CD14-positive monocyte (primary cell): Measurements from ENCODE around the gene TAF12. TPM values are rescaled to one million over a fixed set of nuclear protein-coding genes. Genes with fewer than 3 reads are reported as not detected.

Experiments used
- DNase-seq, 3 donors: peaks; one replicate each; pipeline ENCODE4 v3.0.0-alpha.2; 2011 to 2022
- H2AFZ ChIP-seq: 2 replicates; pipeline ENCODE4 v1.6.0; 2012; ENCODE audit warnings: mild to moderate bottlenecking, low read depth, low read length, inconsistent platforms; ENCODE audit not compliant: insufficient read depth, poor library complexity, severe bottlenecking
- H3K27ac ChIP-seq, 2 donors: 1 replicate in 1 of 2; 2 replicates in 1 of 2; pipeline ENCODE4 v1.5.1; 2012 to 2013; ENCODE audit warnings: low read length in 2 of 2, control low read depth in 1 of 2, inconsistent platforms in 1 of 2, low read depth in 1 of 2, mild to moderate bottlenecking in 1 of 2
- H3K27me3 ChIP-seq, 2 donors: one replicate each; pipeline versions ENCODE4 v1.6.0 to v1.6.1; 2011 to 2013; ENCODE audit warnings: low read length in 2 of 2; ENCODE audit not compliant: control insufficient read depth in 2 of 2, insufficient read depth in 2 of 2
- H3K36me3 ChIP-seq, 2 donors: replicated peaks in 1 of 2; 1 replicate in 1 of 2; 2 replicates in 1 of 2; pipeline versions ENCODE4 v1.5.1 to v1.6.1; 2012 to 2013; ENCODE audit warnings: low read length in 2 of 2, control low read depth in 1 of 2, inconsistent platforms in 1 of 2, mild to moderate bottlenecking in 1 of 2; ENCODE audit not compliant: insufficient read depth in 2 of 2, control insufficient read depth in 1 of 2
- H3K4me1 ChIP-seq, 2 donors: 1 replicate in 1 of 2; 2 replicates in 1 of 2; pipeline versions ENCODE4 v1.5.1 to v1.6.1; 2012 to 2013; ENCODE audit warnings: low read length in 2 of 2, control low read depth in 1 of 2, inconsistent platforms in 1 of 2, mild to moderate bottlenecking in 1 of 2, moderate library complexity in 1 of 2; ENCODE audit not compliant: insufficient read depth in 2 of 2, control insufficient read depth in 1 of 2
- H3K4me2 ChIP-seq: replicated peaks from 2 replicates; pipeline ENCODE3; 2012; ENCODE audit warnings: low read length, moderate library complexity, mild to moderate bottlenecking; ENCODE audit not compliant: poor library complexity, severe bottlenecking; ENCODE audit errors: extremely low read depth
- H3K4me3 ChIP-seq, 3 experiments: fragments of 200-600 bp in 1 of 3; sonication (generic) in 1 of 3; replicated peaks in 1 of 3; 1 replicate in 2 of 3; 2 replicates in 1 of 3; pipeline ENCODE4 v1.5.1; 2011 to 2013; ENCODE audit warnings: low read length in 3 of 3, mild to moderate bottlenecking in 3 of 3, control low read depth in 2 of 3, low read depth in 2 of 3, inconsistent platforms in 1 of 3, moderate library complexity in 1 of 3
- H3K79me2 ChIP-seq: 2 replicates; pipeline ENCODE4 v1.6.0; 2012; ENCODE audit warnings: mild to moderate bottlenecking, control low read depth, inconsistent platforms, low read length, moderate library complexity; ENCODE audit not compliant: insufficient read depth
- H3K9ac ChIP-seq: 2 replicates; pipeline ENCODE4 v1.6.0; 2017; ENCODE audit warnings: low read length, mild to moderate bottlenecking; ENCODE audit not compliant: insufficient read depth, poor library complexity, severe bottlenecking
- H3K9me3 ChIP-seq, 2 donors: replicated peaks in 1 of 2; 1 replicate in 1 of 2; 2 replicates in 1 of 2; pipeline versions ENCODE4 v1.5.1 to v1.6.1; 2012 to 2013; ENCODE audit warnings: low read length in 2 of 2, control low read depth in 1 of 2; ENCODE audit not compliant: control insufficient read depth in 1 of 2, insufficient read depth in 1 of 2
- H4K20me1 ChIP-seq: 2 replicates; pipeline ENCODE4 v1.6.0; 2012; ENCODE audit warnings: mild to moderate bottlenecking, low read length, control low read depth, moderate library complexity; ENCODE audit not compliant: insufficient read depth
- H3K27ac Mint-ChIP-seq, 7 donors: one replicate each; pipeline ENCODE4 v1.8.0; 2020; ENCODE audit warnings: mild to moderate bottlenecking in 7 of 7, mixed read lengths in 7 of 7, moderate library complexity in 6 of 7, inconsistent platforms in 2 of 7
- H3K27me3 Mint-ChIP-seq, 3 donors: one replicate each; pipeline ENCODE4 v1.8.0; 2021 to 2022; ENCODE audit warnings: low read depth in 3 of 3, mild to moderate bottlenecking in 3 of 3, mixed read lengths in 3 of 3, moderate library complexity in 3 of 3, inconsistent platforms in 1 of 3
- H3K36me3 Mint-ChIP-seq, 2 donors: one replicate each; pipeline ENCODE4 v1.8.0; 2020; ENCODE audit warnings: mixed read lengths in 2 of 2, inconsistent platforms in 1 of 2, mild to moderate bottlenecking in 1 of 2
- H3K4me1 Mint-ChIP-seq: one replicate; pipeline ENCODE4 v1.8.0; 2020; ENCODE audit warnings: mild to moderate bottlenecking, mixed read lengths
- H3K4me3 Mint-ChIP-seq, 2 donors: one replicate each; pipeline ENCODE4 v1.8.0; 2020; ENCODE audit warnings: mild to moderate bottlenecking in 2 of 2, mixed read lengths in 2 of 2, moderate library complexity in 1 of 2
- H3K9me3 Mint-ChIP-seq, 7 donors: one replicate each; pipeline ENCODE4 v1.8.0; 2020 to 2022; ENCODE audit warnings: mixed read lengths in 7 of 7, mild to moderate bottlenecking in 6 of 7, moderate library complexity in 6 of 7, inconsistent platforms in 2 of 7
- WGBS: methylation state at CpG from one replicate; pipeline ENCODE4 v1.1.5; 2013; ENCODE audit warnings: missing lambda C conversion rate; ENCODE audit not compliant: insufficient coverage; 5-methylcytosine and 5-hydroxymethylcytosine counted together
- intact Hi-C, 2 donors: fragments of 100-400 bp; cut with micrococcal nuclease; formaldehyde crosslinking; loops; one replicate each; pipeline versions ENCODE4 v1.15.0 to v1.15.1; 2023
- polyA plus RNA-seq, 3 donors: library from polyadenylated mRNA; depleted of rRNA in 1 of 3; unstranded in 2 of 3; stranded (reverse) in 1 of 3; fragments of 300-500 nt in 2 of 3; fragments of >200 nt in 1 of 3; fragmentation: Illumina TruSeq in 2 of 3; gene quantifications; 1 replicate in 2 of 3; 2 replicates in 1 of 3; pipeline ENCODE4 v1.2.3, GENCODE V29; 2012 to 2021
- TF ChIP-seq, protein P1 (sequence below): fragments of 200-600 bp; IDR thresholded peaks from one replicate; pipeline ENCODE4 v1.8.0; 2022; ENCODE audit warnings: antibody characterized with exemption, mild to moderate bottlenecking

The TAF12 gene
- polyA plus RNA-seq, 3 donors: 36.7 to 53.7 (median 53.7) TPM

DNA sequence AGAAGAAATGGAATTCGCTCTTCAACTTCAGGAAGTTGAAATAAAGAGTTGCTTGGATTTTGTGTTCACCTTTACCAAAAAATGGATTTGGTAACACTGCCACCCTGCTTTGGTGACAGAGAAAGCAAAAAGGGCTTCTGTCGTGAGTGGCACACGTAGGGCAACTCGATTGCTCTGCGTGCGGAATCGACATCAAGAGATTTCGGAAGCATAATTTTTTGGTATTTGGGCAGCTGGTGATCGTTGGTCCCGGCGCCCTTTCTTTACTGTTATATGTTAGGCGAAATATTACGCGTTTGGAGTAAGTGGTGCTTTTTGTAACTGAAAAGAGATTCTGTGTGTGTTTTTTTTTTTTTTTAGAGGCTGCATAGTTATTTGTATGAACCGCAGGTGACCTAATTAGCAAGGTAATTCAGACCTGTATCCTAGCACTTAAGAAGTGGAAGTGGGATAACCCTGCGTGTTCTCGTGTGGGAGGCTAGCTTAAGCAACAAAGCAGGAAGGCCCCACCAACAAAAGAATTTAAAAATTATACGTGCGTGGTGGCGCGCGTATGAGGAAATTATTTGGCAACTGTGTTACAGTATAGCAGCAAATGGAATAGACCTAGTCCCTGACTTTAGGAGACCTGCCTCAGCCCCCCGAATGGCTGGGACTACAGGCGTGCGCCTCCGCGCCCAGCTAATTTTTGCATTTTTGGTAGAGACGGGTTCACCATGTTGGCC lies 5.8 kb upstream of the TAF12 start, which contains the start of gene RNU11:
RNU11 (plus strand) TSS at position 127 of the 725 bp plus-strand sequence.
- peak within 1 kb of the TSS; percentile 17 to 65 (median 33) for H3K4me3 ChIP-seq
- Mint-ChIP-seq H3K4me3 (peak within 1 kb of the TSS; percentile 75 to 93), H3K9me3 (peaks cover 0 to 2% (median 0%) of the 10 kb centered on the region in 7 donors), H3K27me3 (peaks cover 0 to 2% (median 0%) of the 10 kb centered on the region in 3 donors), H3K27ac (peak within 1 kb of the TSS; percentile 94 to 100 (median 99)), H3K36me3 (no peaks in the 10 kb centered on the region), H3K4me1 (peaks cover 43% of the 10 kb centered on the region)
- no peaks in the 10 kb centered on the region for H3K9me3 ChIP-seq
- intact Hi-C loops: loop anchor here (2.0 to 10.0 kb wide), 5 partner anchors 20 to 536 kb away; partner anchors contain the start of genes GMEB1 (in 1 of the 2), RCC1 (in 1 of the 2) and SRSF4 (in 1 of the 2)
- peaks cover 36 to 48% of the 10 kb centered on the region in 2 donors for H3K4me1 ChIP-seq
- H4K20me1 ChIP-seq: no peaks in the 10 kb centered on the region
- TF ChIP-seq, protein P1, sequence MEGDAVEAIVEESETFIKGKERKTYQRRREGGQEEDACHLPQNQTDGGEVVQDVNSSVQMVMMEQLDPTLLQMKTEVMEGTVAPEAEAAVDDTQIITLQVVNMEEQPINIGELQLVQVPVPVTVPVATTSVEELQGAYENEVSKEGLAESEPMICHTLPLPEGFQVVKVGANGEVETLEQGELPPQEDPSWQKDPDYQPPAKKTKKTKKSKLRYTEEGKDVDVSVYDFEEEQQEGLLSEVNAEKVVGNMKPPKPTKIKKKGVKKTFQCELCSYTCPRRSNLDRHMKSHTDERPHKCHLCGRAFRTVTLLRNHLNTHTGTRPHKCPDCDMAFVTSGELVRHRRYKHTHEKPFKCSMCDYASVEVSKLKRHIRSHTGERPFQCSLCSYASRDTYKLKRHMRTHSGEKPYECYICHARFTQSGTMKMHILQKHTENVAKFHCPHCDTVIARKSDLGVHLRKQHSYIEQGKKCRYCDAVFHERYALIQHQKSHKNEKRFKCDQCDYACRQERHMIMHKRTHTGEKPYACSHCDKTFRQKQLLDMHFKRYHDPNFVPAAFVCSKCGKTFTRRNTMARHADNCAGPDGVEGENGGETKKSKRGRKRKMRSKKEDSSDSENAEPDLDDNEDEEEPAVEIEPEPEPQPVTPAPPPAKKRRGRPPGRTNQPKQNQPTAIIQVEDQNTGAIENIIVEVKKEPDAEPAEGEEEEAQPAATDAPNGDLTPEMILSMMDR: no peak
- peak within 1 kb of the TSS; percentile 73 for H2AFZ ChIP-seq
- no peaks in the 10 kb centered on the region for H3K27me3 ChIP-seq
- peak; percentile 96 to 98 (median 96) for DNase-seq
- WGBS: under 1% methylated on average over 20 of the region's 28 CpGs
- peak within 1 kb of the TSS; percentile 72 for H3K4me2 ChIP-seq
- H3K36me3 ChIP-seq: no peaks in the 10 kb centered on the region
- peak within 1 kb of the TSS; percentile 77 for H3K9ac ChIP-seq
- H3K27ac ChIP-seq: peak within 1 kb of the TSS; percentile 80 to 97
- H3K79me2 ChIP-seq: peaks cover 4% of the 10 kb centered on the region

DNA sequence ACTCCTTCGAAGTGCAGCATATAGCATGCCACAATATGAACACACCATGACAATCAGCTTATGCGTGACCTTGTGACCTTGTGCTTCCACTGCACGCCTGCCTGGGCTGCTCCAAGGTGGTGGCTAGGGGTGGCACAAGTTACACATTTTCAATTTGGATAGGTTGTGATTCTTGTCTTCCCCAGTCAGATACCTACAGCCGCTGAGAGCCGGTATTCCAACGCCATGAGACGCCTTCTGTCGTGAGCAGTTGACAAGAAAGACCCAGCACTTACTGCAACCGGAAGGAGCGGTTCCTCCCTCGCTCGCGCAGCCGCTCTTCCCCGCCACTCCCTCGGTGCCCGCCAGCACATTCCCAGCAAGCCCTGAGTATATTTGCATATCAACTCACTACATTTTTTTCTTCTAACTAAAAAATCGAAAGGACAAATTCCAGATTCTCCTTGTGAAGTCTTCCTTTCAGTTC lies 5.2 kb upstream of the TAF12 start:
- Mint-ChIP-seq H3K36me3 (no peaks in the 10 kb centered on the region), H3K4me1 (peaks cover 45% of the 10 kb centered on the region), H3K4me3 (peak overlapping the region; percentile 75 to 93), H3K27me3 (peaks cover 0 to 2% (median 0%) of the 10 kb centered on the region in 3 donors), H3K9me3 (peaks cover 0 to 2% (median 0%) of the 10 kb centered on the region in 7 donors), H3K27ac (peak overlapping the region; percentile 94 to 100 (median 99))
- peak overlapping the region; percentile 72 for H3K4me2 ChIP-seq
- TF ChIP-seq, protein P1: no peak
- intact Hi-C loops: loop anchor here (2.0 to 10.0 kb wide), 5 partner anchors 21 to 537 kb away; partner anchors contain the start of genes GMEB1 (in 1 of the 2), RCC1 (in 1 of the 2) and SRSF4 (in 1 of the 2)
- peak overlapping the region; percentile 77 for H3K9ac ChIP-seq
- H2AFZ ChIP-seq: peak overlapping the region; percentile 73
- DNase-seq: peak; percentile 93 to 95 (median 94)
- WGBS: 0% methylated on average over 14 of the region's 18 CpGs
- H3K4me1 ChIP-seq: peaks cover 41 to 54% of the 10 kb centered on the region in 2 donors
- H3K36me3 ChIP-seq: no peaks in the 10 kb centered on the region
- H3K79me2 ChIP-seq: peaks cover 4% of the 10 kb centered on the region
- peak overlapping the region; percentile 80 to 97 for H3K27ac ChIP-seq
- H3K4me3 ChIP-seq: peak overlapping the region; percentile 17 to 65 (median 33)
- H4K20me1 ChIP-seq: no peaks in the 10 kb centered on the region
- H3K27me3 ChIP-seq: no peaks in the 10 kb centered on the region
- no peaks in the 10 kb centered on the region for H3K9me3 ChIP-seq
